ENCODE data around the gene MYH14.
A peak's percentile ranks its signal among the peaks of the same experiment; 100 is the strongest.
"Not testable (repeated sequence)": the region's sequence is repeated elsewhere in the genome, so short reads cannot be mapped to it uniquely, and the experiment has no call there.

MYH14 gene

DNA sequence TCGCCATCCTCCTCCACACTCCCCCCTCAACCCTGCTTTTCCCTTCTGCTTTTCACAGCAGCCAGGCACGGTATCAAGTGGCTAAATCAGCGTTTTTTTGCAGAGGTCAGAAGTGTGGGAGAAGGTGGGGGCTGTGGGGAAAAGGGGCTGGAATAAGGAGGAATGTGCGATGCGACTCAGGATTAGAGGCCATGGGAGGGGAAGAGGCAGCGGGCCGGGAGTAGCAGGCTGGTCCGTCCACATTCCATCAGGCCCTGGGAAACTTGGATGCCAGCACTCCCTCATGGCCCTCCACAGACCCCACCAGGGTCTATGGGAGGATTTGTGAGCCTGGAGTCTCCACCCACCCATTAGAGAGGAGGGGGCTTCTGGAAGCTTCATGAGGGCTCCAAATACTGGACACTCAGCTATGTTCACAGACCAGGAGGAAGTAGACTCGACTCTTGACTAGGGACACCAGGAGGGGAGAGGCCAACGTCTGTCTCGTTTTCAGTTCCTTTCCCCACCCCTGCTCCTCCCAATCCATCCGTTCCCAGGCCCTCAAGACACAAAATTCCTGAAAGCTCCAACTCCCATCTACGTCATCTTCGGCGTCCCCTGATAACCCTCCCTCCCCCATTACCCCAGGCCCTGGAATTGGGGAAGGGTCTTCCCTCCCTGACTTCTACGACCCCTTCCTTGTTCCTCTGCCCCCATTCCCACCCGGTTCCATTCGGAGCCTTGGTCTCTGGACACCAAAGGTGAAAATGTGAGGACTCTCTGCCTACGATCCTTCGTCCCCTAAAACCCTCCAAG lies 129.0 kb downstream of the MYH14 start:
- no peak for DNase-seq (ENCODE audit: low read depth in 2 of 2)

- peak; percentile 73 to 94 for DNase-seq (ENCODE audit: low read depth in 2 of 2)
These were observed 129.9 kb downstream of the MYH14 start for GRCh38 chr19:50333235-50333736.

DNA sequence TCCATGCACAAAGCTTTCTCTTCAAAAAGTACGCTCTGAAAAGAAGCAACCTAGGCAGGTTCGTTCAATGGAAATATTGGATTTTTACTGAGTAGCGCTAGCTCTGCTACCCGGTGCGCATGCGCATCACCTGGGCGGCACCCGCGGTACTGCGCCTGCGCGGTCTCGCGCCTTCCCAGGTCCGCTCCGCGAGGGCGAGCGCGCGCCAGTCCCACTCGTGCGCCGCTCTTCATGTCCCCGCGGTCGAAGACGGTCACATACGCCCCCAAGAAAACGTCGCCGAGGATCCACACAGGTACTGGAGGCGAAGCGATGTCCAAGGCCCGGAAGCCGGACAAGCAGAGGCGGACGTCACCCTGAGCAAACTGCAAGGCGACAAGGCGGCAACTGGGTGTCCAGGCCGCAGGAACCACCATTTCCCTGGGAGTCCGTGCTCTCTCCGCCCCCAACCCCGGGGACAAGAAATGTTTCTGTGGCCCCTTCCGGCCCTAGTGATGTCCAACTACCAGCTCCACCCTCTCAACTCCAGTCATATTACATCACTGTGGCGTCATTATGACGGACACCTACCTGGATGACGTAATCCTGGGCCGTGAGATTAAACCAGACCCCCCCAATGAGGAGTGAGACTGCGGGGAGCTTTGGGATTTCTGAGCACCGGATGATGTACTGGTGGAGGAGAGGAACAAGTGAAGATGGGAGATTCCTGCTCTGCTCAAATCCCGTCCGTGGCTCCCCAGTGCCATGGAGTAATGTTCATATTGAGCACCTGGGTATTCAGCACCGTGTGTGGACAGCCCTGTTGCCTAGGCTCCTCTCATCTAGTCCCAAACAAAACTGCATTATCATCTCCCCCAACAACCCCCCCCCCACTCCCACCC lies 130.6 kb downstream of the MYH14 start:
- DNase-seq (ENCODE audit: low read depth in 2 of 2) = peak in 1 of 2 donors; percentile 61

- DNase-seq (ENCODE audit: low read depth in 2 of 2) = no peak
These were observed 131.5 kb downstream of the MYH14 start for GRCh38 chr19:50334741-50335421.

DNA sequence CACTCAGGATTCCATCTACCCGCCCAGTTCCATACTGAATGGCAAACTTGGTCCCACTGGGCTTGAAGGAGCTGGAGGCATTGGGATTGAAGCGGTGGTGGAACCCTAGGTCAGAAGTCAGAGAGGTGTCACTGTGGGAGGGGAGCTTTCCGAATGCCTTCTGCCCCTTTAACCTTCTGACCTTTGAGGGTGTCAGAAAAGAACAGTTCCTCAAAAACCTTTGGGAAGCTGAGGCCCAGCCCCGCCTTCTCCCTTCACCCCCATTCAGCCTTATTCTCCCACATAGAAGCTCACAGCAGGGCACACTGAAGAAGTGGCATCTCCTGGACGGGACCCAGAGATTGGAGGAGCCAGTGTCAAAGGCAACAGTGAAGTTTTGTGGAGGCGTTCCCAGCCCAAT lies 133.6 kb downstream of the MYH14 start:
- not testable (repeated sequence) for DNase-seq (ENCODE audit: low read depth in 2 of 2)

DNA sequence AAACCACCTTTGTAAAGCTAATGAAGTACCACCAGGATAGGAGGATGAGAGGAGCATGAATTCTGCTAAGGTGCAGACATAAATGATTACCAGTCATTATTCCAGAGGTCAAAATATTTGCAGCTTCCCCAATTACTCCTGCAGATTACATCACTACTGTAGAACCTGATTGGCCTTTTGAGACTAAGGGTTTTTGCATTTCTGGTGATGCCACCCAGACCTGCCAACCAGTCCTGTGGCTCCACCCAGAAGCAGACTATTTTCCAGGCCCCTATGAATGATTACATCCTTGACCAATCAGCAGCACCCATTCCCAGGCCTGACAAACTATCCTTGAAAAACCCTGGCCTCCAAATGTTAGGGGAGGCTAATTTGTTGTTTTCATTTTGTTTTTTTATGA lies 136.9 kb downstream of the MYH14 start:
- no peak for DNase-seq (ENCODE audit: low read depth in 2 of 2)

DNA sequence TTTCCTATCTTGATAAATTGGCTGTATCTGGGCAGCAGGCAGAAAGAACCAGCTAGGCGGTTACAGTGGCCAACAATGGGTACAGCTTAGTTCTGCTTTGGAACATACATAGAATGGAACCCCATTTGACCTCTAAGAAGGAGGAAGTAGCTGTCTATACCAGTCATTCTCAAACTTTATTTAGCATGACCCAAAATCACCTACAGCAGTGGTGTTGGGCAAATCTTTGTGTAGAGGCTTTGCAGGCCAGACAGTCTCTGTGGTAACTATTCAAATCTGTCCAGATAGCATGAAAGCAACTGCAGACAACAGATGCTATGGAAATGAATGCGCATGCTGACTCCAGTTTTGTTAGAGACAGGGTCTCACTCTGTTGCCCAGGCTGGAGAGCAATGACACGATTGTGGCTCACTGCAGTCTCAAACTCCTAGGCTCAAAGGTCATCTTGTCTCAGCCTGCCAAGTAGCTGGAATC lies 137.7 kb downstream of the MYH14 start:
- no peak for DNase-seq (ENCODE audit: low read depth in 2 of 2)

DNA sequence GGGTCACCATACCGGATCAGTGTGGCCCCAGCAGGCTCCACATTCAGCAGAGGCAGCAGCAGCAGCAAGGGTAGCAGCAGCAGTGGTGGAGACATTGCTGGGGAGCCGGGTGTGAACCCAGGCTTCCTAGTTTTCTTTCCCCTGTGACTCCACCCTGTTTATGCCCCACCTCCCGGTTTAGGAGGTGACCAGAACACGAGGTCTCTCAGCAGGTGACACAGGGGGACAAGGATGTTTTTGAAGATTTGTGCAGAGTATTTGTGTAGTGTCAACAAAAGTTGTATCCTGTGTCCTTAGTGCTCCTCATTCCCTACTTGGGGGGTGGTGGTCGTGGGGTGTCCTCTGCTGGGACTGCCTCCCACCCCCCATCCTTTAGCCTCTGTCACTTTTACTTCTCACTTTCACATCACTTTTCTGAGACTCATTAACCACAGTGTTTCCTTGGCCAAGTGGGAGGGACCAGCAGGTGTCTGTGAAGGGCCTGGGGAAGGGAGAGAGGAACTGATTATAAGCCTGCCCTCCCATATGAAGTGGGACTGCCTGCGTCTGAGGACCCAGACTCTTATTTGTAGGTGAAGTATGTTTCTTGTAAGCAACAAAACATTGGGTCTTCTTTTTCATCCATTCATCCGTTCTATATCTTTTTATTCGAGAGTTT lies 141.4 kb downstream of the MYH14 start:
- DNase-seq (ENCODE audit: low read depth in 2 of 2) = no peak

DNA sequence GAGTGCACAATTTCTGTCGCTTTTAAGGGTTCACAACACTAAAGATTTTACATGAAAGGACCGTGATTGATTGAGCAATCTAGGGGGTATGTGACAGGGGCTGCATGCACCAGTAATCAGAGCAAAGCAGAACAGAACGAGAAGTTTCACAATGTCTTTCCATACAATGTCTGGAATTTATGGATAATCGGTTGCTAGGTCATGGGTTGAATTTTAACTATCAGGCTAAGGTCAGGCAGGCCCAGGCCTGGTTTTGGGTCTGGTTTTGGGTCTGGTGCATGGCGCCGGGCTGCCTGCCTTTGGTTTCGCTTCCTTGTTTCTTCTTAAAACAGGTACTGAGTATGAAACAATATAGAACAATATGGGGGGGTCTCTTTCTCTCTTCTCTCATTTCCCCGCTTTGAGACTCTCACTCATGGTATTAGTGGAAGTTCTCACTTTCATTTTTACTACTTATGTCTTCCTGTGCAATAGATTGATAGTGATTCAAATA lies 143.7 kb downstream of the MYH14 start:
- not testable (repeated sequence) for DNase-seq (ENCODE audit: low read depth in 2 of 2)

GRCh38 chr19:50349277-50350057 lies 146.0 kb downstream of the MYH14 start:
- no peak for DNase-seq (ENCODE audit: low read depth in 2 of 2)

DNA sequence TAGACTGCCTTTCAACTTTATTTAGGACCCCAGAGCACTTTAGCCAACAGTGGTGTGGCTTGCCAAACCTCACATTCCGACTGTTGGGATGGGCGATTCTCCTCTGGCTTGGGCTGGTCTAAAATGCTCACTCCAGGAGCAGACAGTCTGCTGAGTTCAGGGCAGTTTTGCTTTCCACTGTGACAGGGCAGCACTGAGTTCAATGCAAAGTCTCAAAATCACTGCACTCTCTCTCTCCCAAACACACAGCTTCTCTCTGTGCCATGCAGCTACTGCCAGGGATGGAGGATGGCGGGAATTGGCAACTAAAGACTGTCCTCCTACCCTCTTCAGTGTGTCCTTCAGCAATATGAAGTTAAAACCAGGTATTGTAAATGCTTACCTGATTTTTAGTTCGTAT lies 148.8 kb downstream of the MYH14 start:
- DNase-seq (ENCODE audit: low read depth in 2 of 2) = no peak

- DNase-seq (ENCODE audit: low read depth in 2 of 2) = not testable (repeated sequence)
These were observed 150.1 kb downstream of the MYH14 start for GRCh38 chr19:50353487-50353880.

- DNase-seq (ENCODE audit: low read depth in 2 of 2) = no peak
These were observed 153.3 kb downstream of the MYH14 start for GRCh38 chr19:50356691-50357177.

DNA sequence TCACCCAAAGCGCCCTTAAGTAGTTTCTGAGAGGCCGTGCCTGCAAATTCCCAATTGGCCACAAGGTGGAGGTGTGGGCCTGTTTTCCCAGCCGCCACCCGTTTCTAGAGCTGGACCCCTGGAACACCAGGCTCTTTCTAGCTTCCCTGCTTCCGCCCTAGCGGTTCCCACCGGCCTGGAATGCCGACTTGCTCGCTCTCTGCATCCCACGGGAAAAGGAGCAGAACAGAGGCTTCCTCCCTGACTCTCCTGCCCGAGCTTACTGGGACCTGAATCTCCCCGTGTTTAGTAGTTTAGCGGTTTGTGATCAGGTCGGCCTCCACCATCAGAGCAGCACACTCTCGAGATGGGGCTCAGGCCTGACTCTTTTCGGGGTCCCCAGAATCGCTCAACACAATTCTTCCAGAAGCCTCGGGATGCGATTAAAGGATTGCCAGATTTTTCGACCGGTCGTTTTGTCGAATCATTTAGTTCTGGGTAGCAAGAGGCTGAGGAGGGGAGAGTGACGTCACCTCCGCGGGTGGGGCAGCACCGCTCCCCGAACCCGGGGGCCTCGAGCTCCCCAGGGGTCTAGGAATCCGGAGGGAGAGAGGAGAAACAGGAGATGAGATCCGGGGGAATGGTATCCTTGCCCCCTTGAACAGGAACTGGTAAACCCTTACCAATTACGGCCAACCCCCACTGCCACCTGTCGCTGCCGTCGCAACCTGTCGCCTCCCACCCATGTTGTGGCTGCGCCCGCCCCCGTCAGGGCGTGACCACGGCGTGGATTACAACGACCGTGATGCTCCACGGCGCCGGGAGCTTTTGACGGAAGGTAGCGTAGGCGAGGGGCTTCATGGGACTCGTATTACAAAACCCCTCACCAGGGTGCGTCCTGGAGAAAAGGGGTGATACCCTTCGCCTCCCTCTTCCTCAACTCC lies 154.0 kb downstream of the MYH14 start:
- peak; percentile 82 to 87 for DNase-seq (ENCODE audit: low read depth in 2 of 2)

GRCh38 chr19:50358483-50359327 lies 155.3 kb downstream of the MYH14 start:
- peak; percentile 47 to 64 for DNase-seq (ENCODE audit: low read depth in 2 of 2)

- DNase-seq (ENCODE audit: low read depth in 2 of 2) = no peak
These were observed 156.0 kb downstream of the MYH14 start for GRCh38 chr19:50359328-50359818.
